Measurements from ENCODE around the gene AFF3.

Gene AFF3

DNA sequence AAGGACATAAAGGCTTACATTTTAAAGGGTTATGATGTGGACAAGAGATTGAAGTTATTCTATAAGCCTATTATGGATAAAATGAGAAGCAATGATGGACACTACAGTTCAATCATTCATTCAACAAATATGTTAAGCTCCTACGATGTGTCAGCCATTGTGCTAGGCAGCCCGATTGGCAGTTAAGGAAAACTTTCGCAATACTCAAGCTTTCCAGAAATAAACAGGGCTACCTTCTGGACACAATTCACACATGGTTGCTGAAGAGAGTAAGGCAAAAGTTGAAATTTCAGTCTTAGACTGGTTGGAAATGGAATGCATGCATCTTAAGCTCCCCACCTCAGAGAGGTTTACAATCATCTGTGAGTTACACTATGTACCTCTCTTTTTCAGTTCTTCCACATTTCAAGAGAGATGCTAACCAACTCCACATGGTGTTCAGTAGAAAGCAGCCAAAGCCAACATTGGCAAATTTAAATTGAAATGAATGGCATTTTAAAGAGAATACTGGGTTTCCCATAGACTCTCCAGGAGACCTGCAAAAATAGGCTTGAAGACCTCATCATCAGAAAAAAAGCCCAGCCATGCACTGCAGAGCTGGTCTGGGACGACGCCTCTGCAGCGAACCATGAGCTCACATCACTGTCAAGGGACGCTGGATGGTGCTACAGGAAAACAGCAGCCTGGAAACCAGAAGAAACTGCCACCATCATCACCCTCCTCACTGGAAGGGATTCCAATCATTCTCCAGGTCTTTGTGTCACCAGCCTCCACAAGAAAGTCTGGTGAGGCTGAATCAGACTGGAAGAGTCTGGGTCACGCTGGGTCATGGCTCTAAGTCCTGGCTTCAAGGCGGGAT lies 276.3 kb downstream of the AFF3 start:
- no peak overlapping the region for H3K4me3 ChIP-seq (ENCODE audit: low read length)
- no peaks in the 10 kb centered on the region for H3K36me3 ChIP-seq (ENCODE audit: control insufficient read depth, low read length)
- H3K9me2 ChIP-seq (replicated peaks; ENCODE audit: control insufficient read depth, low read length): no peaks in the 10 kb centered on the region
- no peaks in the 10 kb centered on the region for H3K9me3 ChIP-seq (ENCODE audit: control insufficient read depth, insufficient read depth, low read length)
- H3K4me1 ChIP-seq (ENCODE audit: control insufficient read depth, low read length): peaks cover 57% of the 10 kb centered on the region
- H3K27me3 ChIP-seq (ENCODE audit: control insufficient read depth, low read length): no peaks in the 10 kb centered on the region
- no peaks in the 10 kb centered on the region for H3F3A ChIP-seq (ENCODE audit: control insufficient read depth, insufficient read depth)
- TF ChIP-seq EZH2phosphoT487 (IDR thresholded peaks at IDR 0.05; ENCODE audit: borderline replicate concordance, low read length): no peak
- TF ChIP-seq, protein P1, sequence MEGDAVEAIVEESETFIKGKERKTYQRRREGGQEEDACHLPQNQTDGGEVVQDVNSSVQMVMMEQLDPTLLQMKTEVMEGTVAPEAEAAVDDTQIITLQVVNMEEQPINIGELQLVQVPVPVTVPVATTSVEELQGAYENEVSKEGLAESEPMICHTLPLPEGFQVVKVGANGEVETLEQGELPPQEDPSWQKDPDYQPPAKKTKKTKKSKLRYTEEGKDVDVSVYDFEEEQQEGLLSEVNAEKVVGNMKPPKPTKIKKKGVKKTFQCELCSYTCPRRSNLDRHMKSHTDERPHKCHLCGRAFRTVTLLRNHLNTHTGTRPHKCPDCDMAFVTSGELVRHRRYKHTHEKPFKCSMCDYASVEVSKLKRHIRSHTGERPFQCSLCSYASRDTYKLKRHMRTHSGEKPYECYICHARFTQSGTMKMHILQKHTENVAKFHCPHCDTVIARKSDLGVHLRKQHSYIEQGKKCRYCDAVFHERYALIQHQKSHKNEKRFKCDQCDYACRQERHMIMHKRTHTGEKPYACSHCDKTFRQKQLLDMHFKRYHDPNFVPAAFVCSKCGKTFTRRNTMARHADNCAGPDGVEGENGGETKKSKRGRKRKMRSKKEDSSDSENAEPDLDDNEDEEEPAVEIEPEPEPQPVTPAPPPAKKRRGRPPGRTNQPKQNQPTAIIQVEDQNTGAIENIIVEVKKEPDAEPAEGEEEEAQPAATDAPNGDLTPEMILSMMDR (IDR thresholded peaks at IDR 0.05; ENCODE audit: low read depth, low read length, poor library complexity, severe bottlenecking): no peak
- H3K79me2 ChIP-seq (ENCODE audit: control insufficient read depth, low read length): no peaks in the 10 kb centered on the region
- H3K27ac ChIP-seq (ENCODE audit: low read depth, low read length): no peak overlapping the region
- H3K4me2 ChIP-seq (ENCODE audit: low read length): no peak overlapping the region
- H4K20me1 ChIP-seq (ENCODE audit: control insufficient read depth, insufficient read depth, low read depth, low read length): no peaks in the 10 kb centered on the region

DNA sequence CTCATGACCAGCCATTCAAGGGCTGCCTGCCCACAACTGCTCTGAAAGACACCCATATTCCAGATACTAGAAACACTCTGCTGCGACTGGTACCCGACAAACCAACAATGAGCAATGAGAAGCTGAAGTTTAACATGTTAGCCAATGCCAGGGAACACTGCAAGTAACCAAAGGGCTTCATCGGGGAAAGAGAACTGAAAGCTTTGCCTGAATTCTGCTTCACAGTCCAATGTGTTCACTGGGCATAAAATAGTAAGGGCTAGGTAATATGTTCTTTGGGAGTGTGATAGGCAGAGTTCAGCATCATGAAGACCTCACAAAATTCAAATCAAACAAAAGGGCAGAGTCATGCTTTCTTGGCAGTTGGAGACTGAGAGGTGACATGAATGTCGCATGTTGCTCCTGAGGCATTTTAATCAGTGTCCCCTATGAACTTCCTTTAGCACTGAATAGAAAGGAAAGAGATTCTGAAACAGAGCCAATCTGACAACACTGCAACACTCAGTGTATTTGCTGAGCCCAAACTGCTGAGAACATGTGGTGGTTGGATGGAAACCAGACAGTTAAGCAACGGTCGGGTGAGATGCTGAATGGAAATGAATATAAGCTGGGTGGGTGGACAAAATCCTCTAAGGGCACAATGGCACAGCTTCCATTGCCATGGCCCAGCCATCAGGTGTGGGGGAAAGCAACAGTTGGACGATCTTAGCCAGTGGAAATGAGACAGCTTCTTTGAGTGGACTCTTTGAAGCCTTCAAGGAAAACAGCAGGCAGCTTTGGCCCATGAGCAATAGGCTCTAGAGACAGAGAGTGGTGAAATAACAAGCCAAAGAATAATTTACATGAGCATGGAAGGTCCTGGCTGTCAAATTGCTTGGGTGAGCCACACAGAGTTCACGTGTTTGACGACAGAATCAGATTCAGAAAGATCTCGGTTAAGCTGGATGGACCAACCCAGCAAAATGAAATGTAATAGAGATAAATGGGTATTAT lies 277.5 kb downstream of the AFF3 start:
- H3K27ac ChIP-seq (ENCODE audit: low read depth, low read length): no peak overlapping the region
- no peak overlapping the region for H3K4me2 ChIP-seq (ENCODE audit: low read length)
- H3F3A ChIP-seq (ENCODE audit: control insufficient read depth, insufficient read depth): no peaks in the 10 kb centered on the region
- no peaks in the 10 kb centered on the region for H3K27me3 ChIP-seq (ENCODE audit: control insufficient read depth, low read length)
- H3K4me3 ChIP-seq (ENCODE audit: low read length): no peak overlapping the region
- H3K4me1 ChIP-seq (ENCODE audit: control insufficient read depth, low read length): peaks cover 51% of the 10 kb centered on the region
- H3K9me3 ChIP-seq (ENCODE audit: control insufficient read depth, insufficient read depth, low read length): no peaks in the 10 kb centered on the region
- no peaks in the 10 kb centered on the region for H3K79me2 ChIP-seq (ENCODE audit: control insufficient read depth, low read length)
- H3K36me3 ChIP-seq (ENCODE audit: control insufficient read depth, low read length): no peaks in the 10 kb centered on the region
- H3K9me2 ChIP-seq (replicated peaks; ENCODE audit: control insufficient read depth, low read length): no peaks in the 10 kb centered on the region
- H4K20me1 ChIP-seq (ENCODE audit: control insufficient read depth, insufficient read depth, low read depth, low read length): no peaks in the 10 kb centered on the region
- TF ChIP-seq EZH2phosphoT487 (IDR thresholded peaks at IDR 0.05; ENCODE audit: borderline replicate concordance, low read length): no peak
- TF ChIP-seq, protein P1 (IDR thresholded peaks at IDR 0.05; ENCODE audit: low read depth, low read length, poor library complexity, severe bottlenecking): no peak

DNA sequence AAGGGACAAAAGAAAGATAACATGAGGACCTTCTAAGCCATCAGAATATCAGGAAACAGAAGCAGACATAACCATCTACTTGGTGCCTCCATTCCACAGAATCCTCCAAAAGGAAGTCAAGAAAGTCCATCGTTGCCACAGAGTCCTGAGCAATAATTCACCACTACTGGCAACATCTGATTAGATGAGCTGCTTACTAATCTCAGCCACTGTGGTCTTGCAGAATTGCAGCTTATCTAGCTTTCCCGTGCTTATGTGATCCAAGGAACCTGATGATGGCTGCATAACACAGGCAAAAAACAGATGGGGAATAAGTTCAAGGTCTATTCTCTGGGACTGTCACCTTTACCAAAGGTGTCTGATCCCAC lies 278.5 kb downstream of the AFF3 start:
- no peaks in the 10 kb centered on the region for H3K9me2 ChIP-seq (replicated peaks; ENCODE audit: control insufficient read depth, low read length)
- H3K4me3 ChIP-seq (ENCODE audit: low read length): no peak overlapping the region
- H3K4me1 ChIP-seq (ENCODE audit: control insufficient read depth, low read length): peaks cover 41% of the 10 kb centered on the region
- no peak for TF ChIP-seq EZH2phosphoT487 (IDR thresholded peaks at IDR 0.05; ENCODE audit: borderline replicate concordance, low read length)
- TF ChIP-seq, protein P1 (IDR thresholded peaks at IDR 0.05; ENCODE audit: low read depth, low read length, poor library complexity, severe bottlenecking): no peak
- H3K79me2 ChIP-seq (ENCODE audit: control insufficient read depth, low read length): no peaks in the 10 kb centered on the region
- no peaks in the 10 kb centered on the region for H3K36me3 ChIP-seq (ENCODE audit: control insufficient read depth, low read length)
- H3K4me2 ChIP-seq (ENCODE audit: low read length): no peak overlapping the region
- no peaks in the 10 kb centered on the region for H3K27me3 ChIP-seq (ENCODE audit: control insufficient read depth, low read length)
- H3F3A ChIP-seq (ENCODE audit: control insufficient read depth, insufficient read depth): no peaks in the 10 kb centered on the region
- no peak overlapping the region for H3K27ac ChIP-seq (ENCODE audit: low read depth, low read length)
- no peaks in the 10 kb centered on the region for H4K20me1 ChIP-seq (ENCODE audit: control insufficient read depth, insufficient read depth, low read depth, low read length)
- no peaks in the 10 kb centered on the region for H3K9me3 ChIP-seq (ENCODE audit: control insufficient read depth, insufficient read depth, low read length)
